Activated CD4-positive, alpha-beta memory T cell treated with anti-CD3 and anti-CD28 coated beads for 36 hours (primary cell): ENCODE data around the gene ZXDC. TPM values are rescaled to one million over a fixed set of nuclear protein-coding genes. Genes with fewer than 3 reads are reported as not detected.

Experiments
- CTCF ChIA-PET: fragments of 350-600 bp; sonication (Branson Sonifier 250); formaldehyde crosslinking; loops from one replicate; lab custom pipeline; 2021; ENCODE audit warnings: antibody characterized with exemption, inconsistent platforms; lab: Charles Lee
- POLR2A ChIA-PET: fragments of 350-600 bp; sonication (Branson Sonifier 250); formaldehyde crosslinking; loops from one replicate; lab custom pipeline; 2021; ENCODE audit warnings: antibody characterized with exemption; lab: Charles Lee
- DNase-seq: peaks from one replicate; pipeline ENCODE4 v3.0.0-alpha.2; 2020
- H3K27ac Mint-ChIP-seq: one replicate; pipeline ENCODE4 v1.8.0; 2021; ENCODE audit warnings: mixed read lengths
- H3K27me3 Mint-ChIP-seq: one replicate; pipeline ENCODE4 v1.8.0; 2021; ENCODE audit warnings: mixed read lengths
- H3K36me3 Mint-ChIP-seq: one replicate; pipeline ENCODE4 v1.8.0; 2021; ENCODE audit warnings: mixed read lengths
- H3K4me1 Mint-ChIP-seq: one replicate; pipeline ENCODE4 v1.8.0; 2021; ENCODE audit warnings: low read depth, mixed read lengths
- H3K4me3 Mint-ChIP-seq: one replicate; pipeline ENCODE4 v1.8.0; 2021; ENCODE audit warnings: mild to moderate bottlenecking, mixed read lengths
- H3K9me3 Mint-ChIP-seq: one replicate; pipeline ENCODE4 v1.8.0; 2021; ENCODE audit warnings: mixed read lengths
- intact Hi-C: fragments of 100-400 bp; cut with micrococcal nuclease; formaldehyde crosslinking; loops from one replicate; pipeline ENCODE4 v1.15.1; 2023
- total RNA-seq, 2 experiments: library from RNA; stranded (reverse); gene quantifications; one replicate each; pipeline ENCODE4 v1.2.3, GENCODE V29; 2021

ZXDC gene
- total RNA-seq, 2 experiments from 2014 or later, result 18.2 to 19.1 TPM

DNA sequence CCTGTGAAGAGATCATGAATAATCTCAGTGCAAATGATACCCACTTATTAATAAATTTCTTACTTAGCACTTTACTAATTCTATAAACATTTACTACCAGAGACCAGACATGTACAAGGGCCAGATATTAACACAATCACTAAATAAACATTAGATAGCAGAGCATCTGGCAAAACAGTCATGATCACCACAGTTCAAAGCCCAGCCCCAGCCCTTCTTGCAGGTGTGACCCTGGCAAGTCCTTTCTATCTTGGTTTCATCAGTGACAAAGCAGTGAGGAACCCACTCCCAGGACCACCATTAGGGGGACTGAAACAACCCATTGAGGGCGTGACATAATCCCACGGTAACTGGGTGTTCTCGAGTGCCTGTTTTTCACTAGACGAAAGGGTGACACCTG lies 11.6 kb downstream of the ZXDC start:
- H3K36me3 Mint-ChIP-seq, result peaks cover 57% of the 10 kb centered on the region
- H3K4me3 Mint-ChIP-seq, result no peak overlapping the region
- peaks cover 19% of the 10 kb centered on the region for H3K4me1 Mint-ChIP-seq
- POLR2A ChIA-PET, result no interaction called here
- no peaks in the 10 kb centered on the region for H3K9me3 Mint-ChIP-seq
- no peaks in the 10 kb centered on the region for H3K27me3 Mint-ChIP-seq
- CTCF ChIA-PET, result no interaction called here
- intact Hi-C loops, result no loop called here
- no peak overlapping the region for H3K27ac Mint-ChIP-seq
- no peak for DNase-seq

DNA sequence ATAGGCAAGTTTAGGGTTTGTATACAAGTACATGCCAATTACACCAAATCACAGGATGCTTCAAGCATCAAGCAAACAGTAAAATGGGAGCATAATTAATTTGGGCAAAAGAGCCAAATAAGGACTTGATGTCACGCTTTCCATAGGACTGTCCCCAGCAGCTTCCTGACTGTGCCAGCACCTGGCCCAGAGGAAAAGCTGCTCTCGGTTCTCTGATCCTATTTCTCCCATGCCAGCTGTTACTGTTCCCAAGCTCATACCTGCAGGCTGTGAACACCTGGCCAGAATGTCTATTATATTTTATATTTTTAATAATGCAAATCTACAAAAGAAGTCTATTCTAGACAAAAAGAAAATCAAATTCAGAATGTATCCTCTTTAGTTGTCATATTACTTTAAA lies 12.2 kb downstream of the ZXDC start:
- CTCF ChIA-PET, result no interaction called here
- H3K4me3 Mint-ChIP-seq, result no peak overlapping the region

DNA sequence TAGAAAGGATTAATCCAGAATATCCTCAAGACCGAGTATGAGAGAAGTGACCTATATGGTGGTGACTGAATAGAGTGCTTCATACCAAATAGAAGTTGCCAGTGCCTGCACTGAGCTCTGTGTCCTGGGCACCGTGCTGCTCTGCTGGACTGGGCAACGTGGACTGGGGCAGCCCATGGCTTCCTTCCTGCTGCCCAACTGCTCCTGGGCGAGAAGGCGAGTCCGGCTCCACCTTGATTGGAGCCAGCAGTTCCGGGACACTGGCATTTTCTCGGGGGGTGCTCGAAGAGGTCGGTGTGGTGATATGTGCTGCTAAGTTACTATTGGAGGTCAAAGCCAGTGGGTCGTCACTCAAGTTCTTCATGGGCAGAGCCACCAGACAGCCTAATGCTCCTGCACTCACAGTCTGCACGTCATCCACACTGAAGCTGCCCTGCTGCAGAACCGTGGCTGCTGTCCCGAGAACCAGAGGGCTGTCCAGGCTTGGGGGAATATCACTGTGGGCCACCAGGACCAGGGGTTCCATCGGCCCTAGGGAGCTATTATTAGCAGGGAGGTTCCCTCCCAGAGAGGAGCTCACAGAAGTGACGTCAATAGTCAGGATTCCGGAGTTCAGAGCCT lies 14.1 kb downstream of the ZXDC start:
- Mint-ChIP-seq H3K27me3 (no peaks in the 10 kb centered on the region), H3K27ac (no peak overlapping the region), H3K9me3 (no peaks in the 10 kb centered on the region), H3K36me3 (peaks cover 54% of the 10 kb centered on the region), H3K4me3 (no peak overlapping the region), H3K4me1 (peaks cover 7% of the 10 kb centered on the region)
- DNase-seq, result no peak
- CTCF ChIA-PET, result no interaction called here
- intact Hi-C loops, result no loop called here
- POLR2A ChIA-PET, result no interaction called here

More for the DNA sequence above, 12.2 kb downstream of the ZXDC start:
- intact Hi-C loops, result no loop called here
- no peak for DNase-seq
- no peaks in the 10 kb centered on the region for H3K27me3 Mint-ChIP-seq
- H3K9me3 Mint-ChIP-seq, result no peaks in the 10 kb centered on the region
- no peak overlapping the region for H3K27ac Mint-ChIP-seq
- H3K36me3 Mint-ChIP-seq, result peaks cover 53% of the 10 kb centered on the region
- peaks cover 14% of the 10 kb centered on the region for H3K4me1 Mint-ChIP-seq
- POLR2A ChIA-PET, result no interaction called here

DNA sequence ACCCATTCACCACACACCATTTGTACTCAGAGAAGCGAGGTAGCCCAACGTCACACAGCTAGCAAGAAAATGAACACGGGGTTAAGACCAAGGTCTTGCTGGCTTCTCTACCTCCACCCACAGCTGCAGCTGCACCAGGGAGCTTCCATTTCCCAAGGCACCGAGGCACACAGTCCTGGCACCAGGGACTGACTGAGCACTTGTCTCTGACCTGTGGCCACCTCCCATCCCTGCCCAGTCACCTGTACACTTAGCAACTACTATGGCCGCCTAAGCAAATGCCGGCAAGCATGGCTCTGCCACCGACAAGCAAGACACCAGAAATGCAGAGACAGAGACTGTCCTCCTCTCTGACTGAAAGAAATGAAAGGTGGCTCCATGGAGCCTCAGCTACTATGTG lies 15.3 kb downstream of the ZXDC start:
- no peak overlapping the region for H3K27ac Mint-ChIP-seq
- H3K36me3 Mint-ChIP-seq, result peaks cover 44% of the 10 kb centered on the region

DNA sequence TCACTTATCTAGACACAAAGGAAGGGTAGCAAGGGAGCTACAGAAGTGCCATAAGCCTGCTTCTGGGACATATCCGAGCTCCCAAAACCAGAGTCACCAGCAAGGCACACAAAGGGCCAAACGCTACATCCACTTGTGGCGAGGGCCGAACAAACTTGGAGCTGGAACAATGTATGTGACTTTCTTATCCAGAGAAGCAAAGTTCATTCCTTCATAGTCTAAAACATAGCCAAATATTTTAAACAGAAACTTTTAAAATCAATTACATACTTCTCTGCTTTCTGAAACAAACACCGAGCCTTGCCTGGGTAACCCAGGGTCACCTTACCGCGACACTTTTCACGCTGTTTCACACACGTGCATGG lies 15.9 kb downstream of the ZXDC start:
- intact Hi-C loops, result no loop called here
- no peak overlapping the region for H3K4me3 Mint-ChIP-seq
- H3K27me3 Mint-ChIP-seq, result no peaks in the 10 kb centered on the region
- POLR2A ChIA-PET, result no interaction called here
- H3K36me3 Mint-ChIP-seq, result peaks cover 43% of the 10 kb centered on the region
- DNase-seq, result no peak
- H3K4me1 Mint-ChIP-seq, result peaks cover 3% of the 10 kb centered on the region
- CTCF ChIA-PET, result no interaction called here
- H3K9me3 Mint-ChIP-seq, result no peaks in the 10 kb centered on the region
- H3K27ac Mint-ChIP-seq, result no peak overlapping the region

More for the DNA sequence above, 15.3 kb downstream of the ZXDC start:
- Mint-ChIP-seq H3K9me3 (no peaks in the 10 kb centered on the region), H3K27me3 (no peaks in the 10 kb centered on the region), H3K4me3 (no peak overlapping the region), H3K4me1 (peaks cover 3% of the 10 kb centered on the region)
- ChIA-PET POLR2A (no interaction called here), CTCF (no interaction called here)
- DNase-seq, result no peak
- intact Hi-C loops, result no loop called here

DNA sequence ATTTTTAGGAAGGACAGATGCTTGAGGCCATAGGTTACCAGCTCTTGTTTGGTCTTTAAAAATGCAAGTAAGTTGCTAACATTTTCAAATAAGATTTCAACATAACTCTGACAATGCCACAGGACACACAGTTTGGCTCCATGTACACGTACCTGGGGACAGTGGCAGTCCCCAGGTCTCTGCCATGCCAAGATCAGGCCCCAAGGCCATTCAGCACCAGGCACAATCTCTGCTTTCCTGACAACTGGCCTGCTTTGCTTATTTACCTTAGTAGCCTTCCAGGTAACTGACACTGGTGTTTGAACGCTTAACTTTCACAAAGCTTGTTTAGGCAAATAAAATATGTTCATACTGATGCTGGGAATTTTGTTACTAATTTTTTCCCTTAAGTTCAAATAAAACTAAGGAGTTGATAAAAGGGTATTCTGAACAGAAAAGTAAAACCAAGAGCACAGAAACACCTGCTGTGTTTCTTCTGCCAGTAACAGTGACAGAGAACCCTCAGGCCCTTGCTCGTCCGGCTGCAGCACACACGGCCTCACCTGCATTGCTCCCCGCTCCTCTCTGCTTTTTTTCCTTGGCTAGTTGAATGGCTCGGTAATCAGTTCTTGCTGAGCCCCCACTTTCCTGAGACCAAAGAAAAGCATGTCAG lies 16.5 kb downstream of the ZXDC start:
- POLR2A ChIA-PET, result no interaction called here
- Mint-ChIP-seq H3K27ac (no peak overlapping the region), H3K27me3 (no peaks in the 10 kb centered on the region), H3K4me1 (peaks cover 3% of the 10 kb centered on the region), H3K9me3 (no peaks in the 10 kb centered on the region), H3K36me3 (peaks cover 38% of the 10 kb centered on the region), H3K4me3 (no peak overlapping the region)
- intact Hi-C loops, result no loop called here
- CTCF ChIA-PET, result no interaction called here
- no peak for DNase-seq

DNA sequence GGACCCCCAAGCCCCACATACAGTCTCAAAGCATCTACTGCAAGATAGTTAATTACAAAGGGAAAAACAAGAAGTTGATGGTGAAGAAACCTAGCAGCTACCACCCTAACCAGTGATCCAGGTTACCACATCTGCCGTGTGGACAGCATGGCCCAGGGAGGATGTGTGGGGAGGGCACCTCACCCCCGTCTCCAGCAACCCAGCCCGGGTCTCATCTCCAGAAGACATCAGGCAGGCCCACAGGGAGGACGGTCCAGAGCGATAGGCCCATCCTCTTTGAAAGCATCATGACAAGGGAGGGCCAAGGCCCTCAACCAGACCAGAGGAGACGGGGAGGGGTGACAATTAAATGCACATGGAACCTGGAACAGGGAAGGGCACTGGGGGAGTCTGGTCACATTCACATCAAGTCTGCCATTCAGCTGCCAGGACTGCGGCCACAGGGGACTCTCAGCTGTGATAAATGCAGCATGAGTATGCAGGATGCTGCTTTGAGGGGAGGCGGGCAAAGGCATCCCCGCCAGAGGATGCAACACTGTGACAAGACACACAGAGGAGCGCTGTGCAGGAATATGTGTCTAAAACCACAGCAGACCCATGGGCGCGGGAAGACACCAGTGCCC lies 18.8 kb downstream of the ZXDC start:
- no peak overlapping the region for H3K27ac Mint-ChIP-seq
- H3K27me3 Mint-ChIP-seq, result no peaks in the 10 kb centered on the region
- H3K4me3 Mint-ChIP-seq, result no peak overlapping the region
- DNase-seq, result no peak
- ChIA-PET POLR2A (no interaction called here), CTCF (no interaction called here)
- peaks cover 32% of the 10 kb centered on the region for H3K36me3 Mint-ChIP-seq
- H3K9me3 Mint-ChIP-seq, result no peaks in the 10 kb centered on the region
- H3K4me1 Mint-ChIP-seq, result peaks cover 3% of the 10 kb centered on the region
- intact Hi-C loops, result no loop called here

DNA sequence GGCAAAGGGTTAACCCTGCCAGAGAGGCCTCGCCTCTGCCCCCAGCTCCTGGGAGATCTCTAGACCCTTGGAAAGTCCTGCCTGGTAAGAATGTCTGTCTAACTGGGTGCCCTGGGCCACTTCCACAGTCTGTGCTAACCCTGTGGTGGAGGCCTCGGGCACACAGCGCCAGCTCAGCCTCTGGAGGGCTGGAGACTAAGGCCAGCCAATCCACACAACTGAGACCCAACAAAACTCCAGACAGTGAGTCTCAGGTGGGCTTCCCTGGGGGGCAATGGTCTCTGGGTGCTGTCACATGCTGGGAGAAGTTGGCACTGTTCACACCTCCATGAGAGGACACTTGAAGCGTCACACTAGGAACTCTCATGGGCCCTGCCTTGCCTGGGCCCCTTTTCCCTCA lies 19.5 kb downstream of the ZXDC start:
- peaks cover 32% of the 10 kb centered on the region for H3K36me3 Mint-ChIP-seq
- CTCF ChIA-PET, result no interaction called here
- no peak overlapping the region for H3K27ac Mint-ChIP-seq
- no peaks in the 10 kb centered on the region for H3K9me3 Mint-ChIP-seq
- peaks cover 3% of the 10 kb centered on the region for H3K4me1 Mint-ChIP-seq
- no peak for DNase-seq
- POLR2A ChIA-PET, result no interaction called here
- intact Hi-C loops, result no loop called here
- no peaks in the 10 kb centered on the region for H3K27me3 Mint-ChIP-seq
- H3K4me3 Mint-ChIP-seq, result no peak overlapping the region

DNA sequence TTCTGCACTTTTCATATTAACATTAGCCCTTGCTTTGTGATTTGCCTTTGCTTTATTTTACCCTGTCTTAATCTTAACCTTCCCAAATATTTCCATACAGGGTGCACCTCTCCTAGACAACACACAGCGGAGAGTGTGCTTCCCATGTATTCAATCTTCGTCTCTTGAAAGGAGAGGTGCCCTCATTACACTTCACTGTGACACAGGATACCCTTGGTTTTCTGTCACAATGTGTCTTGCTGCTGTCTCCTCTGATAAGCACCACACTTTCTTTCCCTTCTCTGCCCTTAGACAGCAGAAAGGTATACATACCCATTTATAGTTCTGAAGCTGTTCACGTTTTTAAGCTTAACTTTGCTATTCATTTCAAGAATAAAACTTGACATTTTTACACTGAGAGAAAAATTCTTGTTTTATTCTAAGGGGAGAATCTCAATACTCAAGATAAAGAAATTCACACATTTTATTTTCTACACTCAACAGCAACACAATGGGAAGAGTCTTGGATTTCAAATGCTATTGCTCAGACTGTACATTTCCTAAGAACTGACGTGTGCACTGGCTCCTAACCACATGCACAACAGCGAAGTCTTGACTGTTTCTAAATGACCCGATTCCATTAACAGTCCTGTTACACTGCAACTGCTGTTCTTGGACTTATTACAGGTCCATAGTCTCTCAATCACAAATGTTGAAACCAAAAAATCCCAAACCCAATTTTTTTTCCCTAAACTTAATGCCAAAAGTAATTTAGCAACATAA lies 21.1 kb downstream of the ZXDC start:
- ChIA-PET POLR2A (no interaction called here), CTCF (no interaction called here)
- intact Hi-C loops, result no loop called here
- Mint-ChIP-seq H3K27ac (no peak overlapping the region), H3K36me3 (peaks cover 33% of the 10 kb centered on the region), H3K4me3 (no peak overlapping the region), H3K9me3 (no peaks in the 10 kb centered on the region), H3K4me1 (peaks cover 3% of the 10 kb centered on the region), H3K27me3 (no peaks in the 10 kb centered on the region)
- no peak for DNase-seq

DNA sequence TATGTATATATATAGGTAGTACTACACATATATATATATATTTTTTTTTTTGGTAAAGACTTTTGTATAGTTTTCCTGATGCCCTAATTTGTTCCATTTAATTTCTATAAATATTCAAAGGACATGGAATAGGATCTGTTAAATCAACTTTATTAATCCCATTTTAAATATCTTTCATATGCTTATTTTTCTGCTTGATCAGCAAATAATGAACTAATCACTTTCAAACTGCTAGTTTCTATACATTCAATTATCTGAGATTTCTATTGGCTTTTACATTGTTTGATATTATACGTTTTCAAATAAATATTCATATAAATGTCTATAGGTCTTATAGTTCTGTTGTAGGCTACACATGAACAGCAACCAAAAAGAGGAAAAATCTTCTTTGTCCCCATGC lies 21.7 kb downstream of the ZXDC start:
- H3K4me1 Mint-ChIP-seq, result peaks cover 3% of the 10 kb centered on the region
- no peaks in the 10 kb centered on the region for H3K9me3 Mint-ChIP-seq
- CTCF ChIA-PET, result no interaction called here
- no peak overlapping the region for H3K27ac Mint-ChIP-seq
- peaks cover 36% of the 10 kb centered on the region for H3K36me3 Mint-ChIP-seq
- no peak overlapping the region for H3K4me3 Mint-ChIP-seq
- DNase-seq, result no peak
- POLR2A ChIA-PET, result no interaction called here
- no peaks in the 10 kb centered on the region for H3K27me3 Mint-ChIP-seq
- intact Hi-C loops, result no loop called here

DNA sequence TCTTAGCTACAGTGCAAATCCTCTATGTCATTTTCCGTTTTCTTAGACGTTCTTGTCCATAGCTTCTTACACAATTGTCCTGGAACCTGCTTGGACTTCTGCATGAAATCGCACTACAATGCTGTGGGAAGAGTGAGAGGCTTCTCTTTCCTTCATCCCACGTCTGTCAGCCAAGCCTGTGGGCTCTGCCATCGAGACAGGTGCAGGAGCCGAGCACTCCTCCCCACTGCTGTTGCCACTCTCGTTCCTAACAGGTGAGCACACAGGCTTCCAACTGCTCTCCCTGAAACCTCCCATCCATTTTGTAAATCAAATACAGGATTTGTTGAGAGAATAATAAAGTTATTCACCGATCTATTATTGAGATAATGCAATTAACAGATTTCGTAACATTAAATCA lies 23.5 kb downstream of the ZXDC start:
- no peaks in the 10 kb centered on the region for H3K4me1 Mint-ChIP-seq
- intact Hi-C loops, result no loop called here
- CTCF ChIA-PET, result no interaction called here
- no peaks in the 10 kb centered on the region for H3K9me3 Mint-ChIP-seq
- H3K27me3 Mint-ChIP-seq, result no peaks in the 10 kb centered on the region
- peaks cover 29% of the 10 kb centered on the region for H3K36me3 Mint-ChIP-seq
- H3K4me3 Mint-ChIP-seq, result no peak overlapping the region
- no peak for DNase-seq
- H3K27ac Mint-ChIP-seq, result no peak overlapping the region
- POLR2A ChIA-PET, result no interaction called here

DNA sequence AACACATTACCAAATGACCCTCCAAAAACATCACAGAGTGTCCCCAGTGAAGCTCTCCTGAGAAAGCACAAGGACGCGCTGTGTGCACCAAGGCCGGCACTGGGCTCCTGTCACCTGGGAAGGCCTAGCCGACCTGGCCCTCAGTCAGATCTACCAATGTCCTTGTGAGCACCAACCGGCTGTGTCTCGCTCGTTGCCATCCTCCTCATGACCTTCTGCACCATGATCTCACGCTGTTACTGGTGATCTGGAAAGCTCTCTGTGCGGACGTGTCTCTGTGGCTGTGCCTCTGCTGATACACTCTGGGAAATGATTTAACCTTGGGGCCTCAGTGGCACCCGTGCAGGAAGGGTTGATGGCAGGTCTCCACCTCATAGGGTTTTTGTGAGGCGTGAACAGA lies 24.2 kb downstream of the ZXDC start:
- POLR2A ChIA-PET, result no interaction called here
- Mint-ChIP-seq H3K36me3 (peaks cover 26% of the 10 kb centered on the region), H3K9me3 (no peaks in the 10 kb centered on the region), H3K4me1 (no peaks in the 10 kb centered on the region), H3K27ac (no peak overlapping the region), H3K4me3 (no peak overlapping the region), H3K27me3 (no peaks in the 10 kb centered on the region)
- intact Hi-C loops, result no loop called here
- no peak for DNase-seq
- CTCF ChIA-PET, result interaction anchor here (0.7 kb wide), 1 partner anchor 96 kb away, joined by 3 read pairs; no protein-coding TSS in a partner anchor
